AG10803 (cell line): ENCODE measurements around the gene CRYBA4.
A peak's percentile ranks its signal among the peaks of the same experiment; 100 is the strongest.

Experiments
- DNase-seq: peaks from one replicate; pipeline ENCODE4 v3.0.0; 2010; ENCODE audit warnings: low read depth
- H3K4me3 ChIP-seq: 2 replicates; pipeline ENCODE4 v1.5.1; 2011; ENCODE audit warnings: mild to moderate bottlenecking, low read length, control low read depth
- TF ChIP-seq, protein P1 (sequence below): conservative IDR thresholded peaks from 2 replicates; pipeline ENCODE4 v1.5.1; 2011; ENCODE audit warnings: mild to moderate bottlenecking, low read length, control low read depth, inconsistent platforms

The CRYBA4 gene

DNA sequence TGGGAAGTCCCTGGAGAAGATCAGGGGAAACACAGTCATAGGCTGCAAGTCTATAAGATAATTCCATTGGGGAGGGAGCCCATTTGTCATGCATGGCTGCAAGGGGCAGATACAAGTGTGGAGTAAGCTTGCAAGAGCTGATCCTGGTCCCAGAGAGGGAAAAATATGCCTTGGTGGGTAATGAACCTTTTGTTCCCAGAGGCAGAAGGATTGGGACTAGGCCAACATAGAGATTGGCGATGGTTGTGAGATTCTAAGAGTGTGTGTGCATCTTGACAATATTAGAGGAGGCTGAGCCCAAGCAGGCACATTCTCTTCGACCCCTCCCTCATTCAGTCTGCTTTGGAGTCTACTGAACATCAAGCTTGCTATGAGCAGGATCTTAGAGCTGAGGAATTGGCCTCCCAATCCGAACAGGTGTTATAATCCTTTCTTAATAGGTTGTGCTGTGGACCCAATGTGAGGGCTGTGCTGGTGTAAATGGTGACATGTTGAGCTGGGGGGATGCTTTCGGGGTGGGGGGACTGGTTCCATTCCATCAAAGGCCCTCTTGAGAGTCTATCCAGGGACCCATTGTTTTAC lies 54.0 kb downstream of the CRYBA4 start:
- no peak overlapping the region for H3K4me3 ChIP-seq
- no peak for DNase-seq
- TF ChIP-seq, protein P1, sequence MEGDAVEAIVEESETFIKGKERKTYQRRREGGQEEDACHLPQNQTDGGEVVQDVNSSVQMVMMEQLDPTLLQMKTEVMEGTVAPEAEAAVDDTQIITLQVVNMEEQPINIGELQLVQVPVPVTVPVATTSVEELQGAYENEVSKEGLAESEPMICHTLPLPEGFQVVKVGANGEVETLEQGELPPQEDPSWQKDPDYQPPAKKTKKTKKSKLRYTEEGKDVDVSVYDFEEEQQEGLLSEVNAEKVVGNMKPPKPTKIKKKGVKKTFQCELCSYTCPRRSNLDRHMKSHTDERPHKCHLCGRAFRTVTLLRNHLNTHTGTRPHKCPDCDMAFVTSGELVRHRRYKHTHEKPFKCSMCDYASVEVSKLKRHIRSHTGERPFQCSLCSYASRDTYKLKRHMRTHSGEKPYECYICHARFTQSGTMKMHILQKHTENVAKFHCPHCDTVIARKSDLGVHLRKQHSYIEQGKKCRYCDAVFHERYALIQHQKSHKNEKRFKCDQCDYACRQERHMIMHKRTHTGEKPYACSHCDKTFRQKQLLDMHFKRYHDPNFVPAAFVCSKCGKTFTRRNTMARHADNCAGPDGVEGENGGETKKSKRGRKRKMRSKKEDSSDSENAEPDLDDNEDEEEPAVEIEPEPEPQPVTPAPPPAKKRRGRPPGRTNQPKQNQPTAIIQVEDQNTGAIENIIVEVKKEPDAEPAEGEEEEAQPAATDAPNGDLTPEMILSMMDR = no peak

DNA sequence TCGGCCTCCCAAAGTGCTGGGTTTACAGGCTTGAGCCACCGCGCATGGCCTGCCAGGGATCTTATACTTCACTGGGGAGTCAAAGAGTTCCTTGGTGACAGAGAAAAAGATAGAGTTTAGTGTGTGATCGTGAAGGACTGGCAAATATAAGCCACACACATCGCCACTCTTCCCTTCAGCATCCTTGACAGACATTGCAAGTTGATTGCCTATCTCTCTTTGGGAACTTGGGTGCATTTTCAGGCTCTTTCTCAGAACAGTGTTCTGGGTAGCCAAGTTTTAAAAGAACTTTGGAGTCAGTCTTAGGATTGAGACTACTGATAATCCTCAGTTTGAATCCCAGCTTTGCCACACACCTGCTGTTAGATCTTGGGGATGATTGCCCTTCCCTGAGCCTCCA lies 55.5 kb downstream of the CRYBA4 start:
- no peak for DNase-seq
- no peak overlapping the region for H3K4me3 ChIP-seq
- TF ChIP-seq, protein P1 = no peak

DNA sequence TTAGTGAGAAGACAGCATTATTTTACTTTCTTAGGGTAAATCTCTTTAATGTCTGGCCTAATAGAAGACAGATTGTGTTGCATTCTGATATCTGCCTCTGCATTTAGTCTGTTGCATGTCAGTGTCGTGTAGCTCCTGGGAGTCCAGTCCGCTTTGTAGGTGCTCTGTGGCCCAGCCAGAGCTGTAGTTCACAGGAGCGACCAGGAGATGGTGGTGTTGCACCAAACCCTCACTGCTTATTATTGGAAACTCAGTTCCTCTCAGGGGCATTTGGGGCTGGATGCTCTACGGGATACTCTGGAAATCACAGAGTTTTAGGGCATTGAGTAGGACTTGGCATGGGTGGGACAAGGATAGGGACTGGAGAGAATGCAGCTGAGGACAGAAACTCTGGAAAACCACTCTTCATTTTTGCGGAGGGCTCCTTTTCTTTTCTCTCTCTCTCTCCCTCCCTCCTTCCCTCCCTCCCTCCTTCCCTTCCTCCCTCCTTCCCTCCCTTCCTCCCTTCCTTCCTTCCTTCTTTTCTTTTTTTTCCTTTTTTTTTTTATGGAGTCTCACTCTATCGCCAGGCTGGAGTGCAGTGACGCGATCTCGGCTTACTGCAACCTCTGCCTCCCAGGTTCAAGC lies 57.4 kb downstream of the CRYBA4 start:
- TF ChIP-seq, protein P1 = peak; percentile 97
- DNase-seq = peak; percentile 71
- H3K4me3 ChIP-seq = no peak overlapping the region
